GOT3 (cell line): ENCODE data around the gene FAT3.

Experiments
- DNase-seq: peaks from one replicate; lab custom pipeline; 2025; ENCODE audit warnings: mixed read lengths; lab: John Stamatoyannopoulos, UW

FAT3 gene

GRCh38 chr11:92227959-92228935 lies 3.6 kb downstream of the FAT3 start:
- DNase-seq: no peak

- no peak for DNase-seq
These were observed 12.2 kb downstream of the FAT3 start for GRCh38 chr11:92236856-92237255.

GRCh38 chr11:92240916-92241315 lies 16.3 kb downstream of the FAT3 start:
- DNase-seq: no peak

- DNase-seq: no peak
These were observed 21.2 kb downstream of the FAT3 start for GRCh38 chr11:92245700-92246271.

GRCh38 chr11:92246630-92247029 lies 22.0 kb downstream of the FAT3 start:
- no peak for DNase-seq

GRCh38 chr11:92249156-92249753 lies 24.6 kb downstream of the FAT3 start:
- DNase-seq: no peak

- DNase-seq: no peak
These were observed 27.4 kb downstream of the FAT3 start for GRCh38 chr11:92251980-92252379.

GRCh38 chr11:92253421-92253820 lies 28.8 kb downstream of the FAT3 start:
- DNase-seq: no peak

GRCh38 chr11:92253945-92254344 lies 29.3 kb downstream of the FAT3 start:
- DNase-seq: no peak

- no peak for DNase-seq
These were observed 32.9 kb downstream of the FAT3 start for GRCh38 chr11:92257536-92257935.

GRCh38 chr11:92259861-92260260 lies 35.2 kb downstream of the FAT3 start:
- DNase-seq: no peak

GRCh38 chr11:92264350-92264749 lies 39.7 kb downstream of the FAT3 start:
- DNase-seq: no peak

GRCh38 chr11:92266806-92267205 lies 42.2 kb downstream of the FAT3 start:
- DNase-seq: no peak

- no peak for DNase-seq
These were observed 42.7 kb downstream of the FAT3 start for GRCh38 chr11:92267278-92267677.

GRCh38 chr11:92267968-92268367 lies 43.4 kb downstream of the FAT3 start:
- DNase-seq: no peak

- DNase-seq: no peak
These were observed 43.9 kb downstream of the FAT3 start for GRCh38 chr11:92268546-92268945.

GRCh38 chr11:92269021-92269420 lies 44.4 kb downstream of the FAT3 start:
- no peak for DNase-seq

GRCh38 chr11:92269841-92270240 lies 45.2 kb downstream of the FAT3 start:
- DNase-seq: no peak

GRCh38 chr11:92272651-92273050 lies 48.0 kb downstream of the FAT3 start:
- DNase-seq: no peak
